ENCODE data around the gene BBC3.

BBC3 gene

DNA sequence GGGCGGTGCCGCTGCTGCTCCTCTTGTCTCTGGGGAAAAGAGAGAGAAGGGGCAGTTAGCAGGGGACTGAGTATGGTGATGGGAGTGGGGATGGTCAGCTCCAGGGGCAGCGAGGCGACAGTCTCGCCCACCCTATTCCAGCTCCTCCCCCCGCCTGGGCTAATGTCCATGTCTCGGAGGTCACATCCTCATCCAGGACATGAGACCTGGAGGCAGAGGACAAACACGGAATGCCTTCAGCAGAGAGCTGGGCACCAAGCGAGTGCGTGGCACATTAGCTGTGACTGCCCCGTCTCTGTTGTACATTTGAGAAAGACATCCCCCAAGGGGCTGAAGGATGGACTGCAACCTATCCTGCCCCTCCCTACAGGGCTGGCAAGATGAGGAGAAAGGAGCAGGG lies 9.1 kb downstream of the BBC3 start:
- no peak for TF ChIP-seq CTCF (IDR thresholded peaks at IDR 0.05)
- H3K27me3 ChIP-seq, result no peaks in the 10 kb centered on the region
- H3K4me3 ChIP-seq (ENCODE audit: low read depth in 1 of 2, low read length in 1 of 2), result no peak overlapping the region
- no peaks in the 10 kb centered on the region for H3K9me3 ChIP-seq
- H3K27ac ChIP-seq, result no peak overlapping the region
- peaks cover 10 to 18% of the 10 kb centered on the region in 2 experiments for H3K4me1 ChIP-seq (ENCODE audit: control insufficient read depth in 1 of 2, insufficient read depth in 1 of 2, low read depth in 1 of 2, low read length in 1 of 2)
- H3K36me3 ChIP-seq, result peaks cover 26% of the 10 kb centered on the region

DNA sequence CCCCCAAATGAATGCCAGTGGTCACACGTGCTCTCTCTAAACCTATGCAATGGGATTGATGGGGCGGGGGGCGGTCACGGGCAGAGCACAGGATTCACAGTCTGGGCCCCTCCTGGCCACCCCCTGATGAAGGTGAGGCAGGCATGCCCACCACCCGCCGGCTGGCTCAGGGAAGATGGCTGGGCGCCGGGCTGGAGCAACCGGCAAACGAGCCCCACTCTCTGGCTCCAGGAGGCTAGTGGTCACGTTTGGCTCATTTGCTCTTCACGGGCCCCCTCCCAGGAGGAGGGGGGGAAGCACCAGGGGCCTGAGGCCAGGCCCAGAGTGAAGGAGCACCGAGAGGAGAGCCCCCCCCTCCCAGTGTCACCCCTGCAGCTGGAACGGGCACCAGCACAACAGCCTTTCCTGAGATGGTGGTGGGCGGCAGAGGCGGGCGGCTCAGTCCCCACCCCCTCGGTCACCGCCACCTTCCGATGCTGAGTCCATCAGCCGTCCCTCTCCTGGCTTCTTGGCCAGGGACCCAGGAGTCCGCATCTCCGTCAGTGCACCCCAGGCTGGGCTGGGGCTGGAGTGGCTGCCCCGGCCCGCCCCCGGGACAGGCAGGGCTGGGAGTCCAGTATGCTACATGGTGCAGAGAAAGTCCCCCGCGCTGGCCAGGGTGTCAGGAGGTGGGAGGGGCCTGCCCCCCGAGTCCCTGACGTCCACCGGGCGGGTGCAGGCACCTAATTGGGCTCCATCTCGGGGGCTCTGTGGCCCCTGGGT lies 9.7 kb downstream of the BBC3 start:
- no peaks in the 10 kb centered on the region for H3K9me3 ChIP-seq
- H3K36me3 ChIP-seq, result peaks cover 23% of the 10 kb centered on the region
- H3K27ac ChIP-seq, result no peak overlapping the region
- TF ChIP-seq CTCF (IDR thresholded peaks at IDR 0.05), result no peak
- no peak overlapping the region for H3K4me3 ChIP-seq (ENCODE audit: low read depth in 1 of 2, low read length in 1 of 2)
- H3K4me1 ChIP-seq (ENCODE audit: control insufficient read depth in 1 of 2, insufficient read depth in 1 of 2, low read depth in 1 of 2, low read length in 1 of 2), result peaks cover 5 to 12% of the 10 kb centered on the region in 2 experiments
- H3K27me3 ChIP-seq, result no peaks in the 10 kb centered on the region

GRCh38 chr19:47215581-47215980 lies 15.4 kb downstream of the BBC3 start:
- Histone ChIP-seq H3K36me3 (no peaks in the 10 kb centered on the region), H3K9me3 (no peaks in the 10 kb centered on the region), H3K27ac (no peak overlapping the region), H3K4me1 (ENCODE audit: control insufficient read depth in 1 of 2, insufficient read depth in 1 of 2, low read depth in 1 of 2, low read length in 1 of 2) (peaks cover 7 to 8% of the 10 kb centered on the region in 2 experiments), H3K4me3 (ENCODE audit: low read depth in 1 of 2, low read length in 1 of 2) (no peak overlapping the region), H3K27me3 (no peaks in the 10 kb centered on the region)
- TF ChIP-seq CTCF (IDR thresholded peaks at IDR 0.05), result no peak

GRCh38 chr19:47210689-47211316 lies 20.2 kb downstream of the BBC3 start:
- Histone ChIP-seq H3K4me1 (ENCODE audit: control insufficient read depth in 1 of 2, insufficient read depth in 1 of 2, low read depth in 1 of 2, low read length in 1 of 2) (peaks cover 9 to 10% of the 10 kb centered on the region in 2 experiments), H3K4me3 (ENCODE audit: low read depth in 1 of 2, low read length in 1 of 2) (peak overlapping the region in 1 of 2 experiments; percentile 44), H3K27me3 (no peaks in the 10 kb centered on the region), H3K27ac (peak overlapping the region; percentile 46), H3K36me3 (peaks cover 23% of the 10 kb centered on the region), H3K9me3 (no peaks in the 10 kb centered on the region)
- TF ChIP-seq CTCF (IDR thresholded peaks at IDR 0.05), result peak; percentile 96

- Histone ChIP-seq H3K36me3 (peaks cover 29% of the 10 kb centered on the region), H3K4me1 (ENCODE audit: control insufficient read depth in 1 of 2, insufficient read depth in 1 of 2, low read depth in 1 of 2, low read length in 1 of 2) (peaks cover 9 to 10% of the 10 kb centered on the region in 2 experiments), H3K4me3 (ENCODE audit: low read depth in 1 of 2, low read length in 1 of 2) (no peak overlapping the region), H3K27ac (peak overlapping the region; percentile 46), H3K9me3 (no peaks in the 10 kb centered on the region), H3K27me3 (no peaks in the 10 kb centered on the region)
- no peak for TF ChIP-seq CTCF (IDR thresholded peaks at IDR 0.05)
Measured at GRCh38 chr19:47210180-47210490, 20.9 kb downstream of the BBC3 start.
